DND-41 (cell line): ENCODE results near the gene ADAMTSL5.

ENCODE experiments used
- EZH2 ChIP-seq: IDR thresholded peaks from 3 replicates; pipeline ENCODE4 v1.6.1; 2012; ENCODE audit warnings: borderline replicate concordance, low read depth, mild to moderate bottlenecking, moderate library complexity, low read length, inconsistent platforms; ENCODE audit not compliant: severe bottlenecking
- TF ChIP-seq, protein P1 (sequence below): IDR thresholded peaks from 2 replicates; pipeline ENCODE4 v1.5.1; 2012; ENCODE audit warnings: borderline replicate concordance, low read length, moderate library complexity, mild to moderate bottlenecking; ENCODE audit not compliant: poor library complexity, severe bottlenecking; ENCODE audit errors: extremely low read depth

DNA sequence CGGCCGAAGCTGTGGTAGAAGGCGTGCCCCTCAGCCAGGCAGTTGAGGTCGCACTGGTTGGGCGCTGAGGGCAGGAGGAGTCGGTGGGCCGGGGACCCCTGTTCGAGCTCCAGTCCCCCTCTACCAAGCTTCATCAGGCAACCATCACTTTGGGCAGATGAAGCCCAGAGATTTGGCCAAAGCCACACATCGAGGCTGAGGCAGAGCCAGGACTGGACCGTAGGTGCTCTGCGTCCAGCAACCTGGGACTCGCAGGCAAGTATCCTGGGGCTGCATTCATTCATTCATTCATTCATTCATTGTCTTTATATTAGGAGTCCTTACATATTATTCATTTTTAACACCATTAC is 4.3 kb downstream of the ADAMTSL5 start:
- TF ChIP-seq, protein P1, sequence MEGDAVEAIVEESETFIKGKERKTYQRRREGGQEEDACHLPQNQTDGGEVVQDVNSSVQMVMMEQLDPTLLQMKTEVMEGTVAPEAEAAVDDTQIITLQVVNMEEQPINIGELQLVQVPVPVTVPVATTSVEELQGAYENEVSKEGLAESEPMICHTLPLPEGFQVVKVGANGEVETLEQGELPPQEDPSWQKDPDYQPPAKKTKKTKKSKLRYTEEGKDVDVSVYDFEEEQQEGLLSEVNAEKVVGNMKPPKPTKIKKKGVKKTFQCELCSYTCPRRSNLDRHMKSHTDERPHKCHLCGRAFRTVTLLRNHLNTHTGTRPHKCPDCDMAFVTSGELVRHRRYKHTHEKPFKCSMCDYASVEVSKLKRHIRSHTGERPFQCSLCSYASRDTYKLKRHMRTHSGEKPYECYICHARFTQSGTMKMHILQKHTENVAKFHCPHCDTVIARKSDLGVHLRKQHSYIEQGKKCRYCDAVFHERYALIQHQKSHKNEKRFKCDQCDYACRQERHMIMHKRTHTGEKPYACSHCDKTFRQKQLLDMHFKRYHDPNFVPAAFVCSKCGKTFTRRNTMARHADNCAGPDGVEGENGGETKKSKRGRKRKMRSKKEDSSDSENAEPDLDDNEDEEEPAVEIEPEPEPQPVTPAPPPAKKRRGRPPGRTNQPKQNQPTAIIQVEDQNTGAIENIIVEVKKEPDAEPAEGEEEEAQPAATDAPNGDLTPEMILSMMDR = no peak
- no peak for TF ChIP-seq EZH2
